ENCODE data around the gene KRTDAP.

The KRTDAP gene

DNA sequence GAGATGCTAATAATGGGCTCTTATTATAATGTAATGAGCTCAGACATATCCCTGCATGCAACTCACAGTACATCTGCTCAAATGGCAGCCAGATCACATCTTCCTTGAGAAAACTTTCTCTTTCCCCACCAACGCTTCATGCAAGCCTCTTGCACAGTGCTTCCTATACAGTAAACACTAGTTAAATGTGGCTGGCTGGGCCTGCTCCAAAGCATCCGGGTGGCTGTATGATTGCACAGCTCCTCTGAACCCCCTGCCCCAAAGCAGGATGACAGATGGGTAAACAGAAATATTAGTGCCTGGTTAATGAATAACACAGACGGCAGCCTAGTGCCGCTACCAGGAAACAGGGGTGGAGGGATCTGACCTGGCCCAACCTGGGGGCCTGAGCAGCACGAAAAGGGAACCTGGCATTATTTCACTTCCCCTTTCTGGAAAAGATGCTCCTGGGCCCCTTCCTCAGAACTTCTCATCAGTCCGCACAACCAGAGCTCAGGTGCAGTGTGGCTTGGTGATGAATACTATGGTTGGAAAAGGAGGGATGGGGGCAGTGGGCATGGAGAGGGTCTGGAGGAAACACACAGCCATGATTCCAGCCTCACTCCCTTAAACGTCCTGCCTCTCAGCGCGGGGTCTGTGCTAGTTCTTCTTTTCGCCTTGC is 31.4 kb downstream of the KRTDAP start:
- TF ChIP-seq SPI1 (IDR thresholded peaks at IDR 0.05; ENCODE audit: borderline replicate concordance, low read depth) = peak; percentile 97
- TF ChIP-seq, protein P1, sequence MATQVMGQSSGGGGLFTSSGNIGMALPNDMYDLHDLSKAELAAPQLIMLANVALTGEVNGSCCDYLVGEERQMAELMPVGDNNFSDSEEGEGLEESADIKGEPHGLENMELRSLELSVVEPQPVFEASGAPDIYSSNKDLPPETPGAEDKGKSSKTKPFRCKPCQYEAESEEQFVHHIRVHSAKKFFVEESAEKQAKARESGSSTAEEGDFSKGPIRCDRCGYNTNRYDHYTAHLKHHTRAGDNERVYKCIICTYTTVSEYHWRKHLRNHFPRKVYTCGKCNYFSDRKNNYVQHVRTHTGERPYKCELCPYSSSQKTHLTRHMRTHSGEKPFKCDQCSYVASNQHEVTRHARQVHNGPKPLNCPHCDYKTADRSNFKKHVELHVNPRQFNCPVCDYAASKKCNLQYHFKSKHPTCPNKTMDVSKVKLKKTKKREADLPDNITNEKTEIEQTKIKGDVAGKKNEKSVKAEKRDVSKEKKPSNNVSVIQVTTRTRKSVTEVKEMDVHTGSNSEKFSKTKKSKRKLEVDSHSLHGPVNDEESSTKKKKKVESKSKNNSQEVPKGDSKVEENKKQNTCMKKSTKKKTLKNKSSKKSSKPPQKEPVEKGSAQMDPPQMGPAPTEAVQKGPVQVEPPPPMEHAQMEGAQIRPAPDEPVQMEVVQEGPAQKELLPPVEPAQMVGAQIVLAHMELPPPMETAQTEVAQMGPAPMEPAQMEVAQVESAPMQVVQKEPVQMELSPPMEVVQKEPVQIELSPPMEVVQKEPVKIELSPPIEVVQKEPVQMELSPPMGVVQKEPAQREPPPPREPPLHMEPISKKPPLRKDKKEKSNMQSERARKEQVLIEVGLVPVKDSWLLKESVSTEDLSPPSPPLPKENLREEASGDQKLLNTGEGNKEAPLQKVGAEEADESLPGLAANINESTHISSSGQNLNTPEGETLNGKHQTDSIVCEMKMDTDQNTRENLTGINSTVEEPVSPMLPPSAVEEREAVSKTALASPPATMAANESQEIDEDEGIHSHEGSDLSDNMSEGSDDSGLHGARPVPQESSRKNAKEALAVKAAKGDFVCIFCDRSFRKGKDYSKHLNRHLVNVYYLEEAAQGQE (IDR thresholded peaks at IDR 0.05; ENCODE audit: insufficient replicate concordance, low read depth) = no peak
- Histone ChIP-seq H3K27me3 (ENCODE audit: insufficient read depth, poor library complexity, severe bottlenecking) (no peaks in the 10 kb centered on the region), H3K27ac (replicated peaks) (peak overlapping the region; percentile 42), H3K4me3 (replicated peaks; ENCODE audit: insufficient read depth, low read length) (no peak overlapping the region)
- DNase-seq (ENCODE audit: low read depth in 1 of 2, low spot score in 1 of 2) = peak; percentile 64

DNA sequence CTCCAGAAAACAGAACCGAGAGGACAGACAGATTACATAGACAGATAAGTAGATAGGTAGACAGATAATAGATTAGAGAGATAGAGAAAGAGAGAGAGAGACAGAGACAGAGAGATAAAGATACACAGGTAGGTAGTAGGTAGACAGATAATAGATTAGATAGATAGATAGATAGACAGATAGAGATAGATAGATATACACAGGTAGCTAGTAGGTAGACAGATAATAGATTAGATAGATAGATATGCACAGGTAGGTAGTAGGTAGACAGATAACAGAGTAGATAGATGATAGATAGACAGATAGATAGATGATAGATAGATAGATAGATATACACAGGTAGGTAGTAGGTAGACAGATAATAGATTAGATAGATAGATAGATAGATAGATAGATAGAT is 32.1 kb downstream of the KRTDAP start:
- TF ChIP-seq, protein P2, sequence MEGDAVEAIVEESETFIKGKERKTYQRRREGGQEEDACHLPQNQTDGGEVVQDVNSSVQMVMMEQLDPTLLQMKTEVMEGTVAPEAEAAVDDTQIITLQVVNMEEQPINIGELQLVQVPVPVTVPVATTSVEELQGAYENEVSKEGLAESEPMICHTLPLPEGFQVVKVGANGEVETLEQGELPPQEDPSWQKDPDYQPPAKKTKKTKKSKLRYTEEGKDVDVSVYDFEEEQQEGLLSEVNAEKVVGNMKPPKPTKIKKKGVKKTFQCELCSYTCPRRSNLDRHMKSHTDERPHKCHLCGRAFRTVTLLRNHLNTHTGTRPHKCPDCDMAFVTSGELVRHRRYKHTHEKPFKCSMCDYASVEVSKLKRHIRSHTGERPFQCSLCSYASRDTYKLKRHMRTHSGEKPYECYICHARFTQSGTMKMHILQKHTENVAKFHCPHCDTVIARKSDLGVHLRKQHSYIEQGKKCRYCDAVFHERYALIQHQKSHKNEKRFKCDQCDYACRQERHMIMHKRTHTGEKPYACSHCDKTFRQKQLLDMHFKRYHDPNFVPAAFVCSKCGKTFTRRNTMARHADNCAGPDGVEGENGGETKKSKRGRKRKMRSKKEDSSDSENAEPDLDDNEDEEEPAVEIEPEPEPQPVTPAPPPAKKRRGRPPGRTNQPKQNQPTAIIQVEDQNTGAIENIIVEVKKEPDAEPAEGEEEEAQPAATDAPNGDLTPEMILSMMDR (IDR thresholded peaks at IDR 0.05; ENCODE audit: insufficient read depth, low read length) = no peak
- no peak for TF ChIP-seq SPI1 (IDR thresholded peaks at IDR 0.05; ENCODE audit: borderline replicate concordance, low read depth)
- TF ChIP-seq, protein P1 (IDR thresholded peaks at IDR 0.05; ENCODE audit: insufficient replicate concordance, low read depth) = no peak
- no peak for TF ChIP-seq POLR2AphosphoS5 (IDR thresholded peaks at IDR 0.05; ENCODE audit: low read depth)
- no peak for TF ChIP-seq GABPA (IDR thresholded peaks at IDR 0.05; ENCODE audit: low read depth)
- Histone ChIP-seq H3K27ac (replicated peaks) (no peak overlapping the region), H3K4me3 (replicated peaks; ENCODE audit: insufficient read depth, low read length) (no peak overlapping the region), H3K27me3 (ENCODE audit: insufficient read depth, poor library complexity, severe bottlenecking) (no peaks in the 10 kb centered on the region)
- DNase-seq (ENCODE audit: low read depth in 1 of 2, low spot score in 1 of 2) = no peak

DNA sequence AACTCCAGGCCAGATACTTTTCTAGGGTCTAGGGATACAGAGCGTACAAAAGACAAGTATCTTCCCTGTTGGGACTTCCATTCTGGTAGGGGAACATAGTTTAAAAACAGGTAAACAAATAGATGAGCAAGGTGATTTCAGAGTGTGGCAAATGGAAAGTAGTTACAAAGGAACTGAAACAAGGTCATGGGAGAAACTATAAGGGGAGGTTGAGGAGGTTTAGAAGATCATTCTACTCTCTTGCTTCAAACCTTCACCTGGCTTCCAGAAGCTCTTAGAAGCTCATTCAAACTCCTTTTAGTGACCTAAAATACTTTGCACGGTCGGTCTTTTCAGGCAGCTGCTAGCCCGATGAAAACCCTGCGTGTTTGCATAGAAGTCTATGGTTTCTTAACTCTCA is 33.1 kb downstream of the KRTDAP start:
- Histone ChIP-seq H3K4me3 (replicated peaks; ENCODE audit: insufficient read depth, low read length) (no peak overlapping the region), H3K27ac (replicated peaks) (no peak overlapping the region), H3K27me3 (ENCODE audit: insufficient read depth, poor library complexity, severe bottlenecking) (no peaks in the 10 kb centered on the region)
- TF ChIP-seq SPI1 (IDR thresholded peaks at IDR 0.05; ENCODE audit: borderline replicate concordance, low read depth) (no peak), POLR2AphosphoS5 (IDR thresholded peaks at IDR 0.05; ENCODE audit: low read depth) (no peak), GABPA (IDR thresholded peaks at IDR 0.05; ENCODE audit: low read depth) (no peak)
- TF ChIP-seq, protein P1 (IDR thresholded peaks at IDR 0.05; ENCODE audit: insufficient replicate concordance, low read depth) = no peak
- TF ChIP-seq, protein P2 (IDR thresholded peaks at IDR 0.05; ENCODE audit: insufficient read depth, low read length) = no peak
- no peak for DNase-seq (ENCODE audit: low read depth in 1 of 2, low spot score in 1 of 2)
